GM12891 (cell line): ENCODE results near the gene SPRED1.

Source experiments
- POLR2A ChIP-seq: IDR thresholded peaks from 2 replicates; pipeline ENCODE4 v1.6.1; 2011; ENCODE audit warnings: low read depth, low read length, control low read depth
- POLR2AphosphoS5 ChIP-seq: IDR thresholded peaks from 2 replicates; pipeline ENCODE4 v1.6.1; 2011; ENCODE audit warnings: low read depth, low read length, control low read depth
- SPI1 ChIP-seq: IDR thresholded peaks from 2 replicates; pipeline ENCODE4 v1.6.1; 2011; ENCODE audit warnings: low read depth, low read length, control low read depth
- TAF1 ChIP-seq: IDR thresholded peaks from 2 replicates; pipeline ENCODE4 v1.6.1; 2011; ENCODE audit warnings: low read depth, low read length, control low read depth

GRCh38 chr15:38332711-38333110 is 80.1 kb downstream of the SPRED1 start:
- TF ChIP-seq POLR2A = no peak
- no peak for TF ChIP-seq POLR2AphosphoS5
- no peak for TF ChIP-seq TAF1
- TF ChIP-seq SPI1 = no peak
